ENCODE results near the gene DAGLA. TPM values are rescaled to one million over a fixed set of nuclear protein-coding genes. Genes with fewer than 3 reads are reported as not detected.

Gene DAGLA
- total RNA-seq, 4 donors from 2014 or later: 1.1 to 5.4 (median 3.0) TPM

DNA sequence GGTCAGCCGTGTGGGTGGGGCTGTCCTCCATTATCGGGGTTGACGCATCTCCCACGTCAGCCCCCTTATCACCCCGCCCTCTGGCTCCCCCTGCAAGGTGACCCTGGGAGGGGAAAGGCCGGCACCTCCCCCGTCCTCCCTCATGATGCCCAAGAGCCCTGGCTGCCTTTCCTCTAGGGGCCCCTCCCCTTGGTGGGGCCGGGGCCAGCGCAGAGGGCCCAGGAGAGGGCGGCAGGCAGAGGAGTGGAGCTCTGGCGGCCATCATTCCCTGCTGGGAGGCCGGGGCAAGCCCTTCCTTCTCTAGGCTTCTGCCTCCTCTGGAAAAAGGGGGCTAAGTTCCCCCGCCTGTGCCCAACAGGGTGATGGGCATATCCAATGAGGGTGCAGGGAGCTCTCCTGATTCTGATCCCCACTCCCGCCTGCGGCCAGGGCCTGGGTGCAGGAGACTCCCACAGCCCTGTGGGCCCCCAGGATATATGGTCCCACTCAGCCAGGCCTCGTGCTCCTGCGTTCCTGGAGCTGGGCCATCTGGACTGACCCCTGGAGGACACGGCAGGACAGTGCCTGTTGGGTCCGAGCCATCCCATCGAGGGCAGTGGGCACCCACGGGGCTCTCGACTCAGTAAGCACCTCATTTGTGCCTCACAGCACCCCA, 84.5 kb downstream of the DAGLA start:
- WGBS, 2 donors: 33 to 57% methylated on average over 4 to 16 of the region's 22 CpGs
- TF ChIP-seq, protein P1, sequence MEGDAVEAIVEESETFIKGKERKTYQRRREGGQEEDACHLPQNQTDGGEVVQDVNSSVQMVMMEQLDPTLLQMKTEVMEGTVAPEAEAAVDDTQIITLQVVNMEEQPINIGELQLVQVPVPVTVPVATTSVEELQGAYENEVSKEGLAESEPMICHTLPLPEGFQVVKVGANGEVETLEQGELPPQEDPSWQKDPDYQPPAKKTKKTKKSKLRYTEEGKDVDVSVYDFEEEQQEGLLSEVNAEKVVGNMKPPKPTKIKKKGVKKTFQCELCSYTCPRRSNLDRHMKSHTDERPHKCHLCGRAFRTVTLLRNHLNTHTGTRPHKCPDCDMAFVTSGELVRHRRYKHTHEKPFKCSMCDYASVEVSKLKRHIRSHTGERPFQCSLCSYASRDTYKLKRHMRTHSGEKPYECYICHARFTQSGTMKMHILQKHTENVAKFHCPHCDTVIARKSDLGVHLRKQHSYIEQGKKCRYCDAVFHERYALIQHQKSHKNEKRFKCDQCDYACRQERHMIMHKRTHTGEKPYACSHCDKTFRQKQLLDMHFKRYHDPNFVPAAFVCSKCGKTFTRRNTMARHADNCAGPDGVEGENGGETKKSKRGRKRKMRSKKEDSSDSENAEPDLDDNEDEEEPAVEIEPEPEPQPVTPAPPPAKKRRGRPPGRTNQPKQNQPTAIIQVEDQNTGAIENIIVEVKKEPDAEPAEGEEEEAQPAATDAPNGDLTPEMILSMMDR (IDR thresholded peaks at IDR 0.05): no peak
- TF ChIP-seq EP300 (IDR thresholded peaks at IDR 0.05): no peak
- TF ChIP-seq POLR2A (IDR thresholded peaks at IDR 0.05): no peak
- no peak overlapping the region for H3K4me3 ChIP-seq
- H3K27me3 ChIP-seq: no peaks in the 10 kb centered on the region
- H3K4me1 ChIP-seq: peaks cover 0 to 14% (median 0%) of the 10 kb centered on the region in 4 donors
- H3K27ac ChIP-seq: no peak overlapping the region
- H3K36me3 ChIP-seq: no peaks in the 10 kb centered on the region
- H3K9me3 ChIP-seq: no peaks in the 10 kb centered on the region
- no peak for DNase-seq (ENCODE audit: low spot score in 2 of 2)

DNA sequence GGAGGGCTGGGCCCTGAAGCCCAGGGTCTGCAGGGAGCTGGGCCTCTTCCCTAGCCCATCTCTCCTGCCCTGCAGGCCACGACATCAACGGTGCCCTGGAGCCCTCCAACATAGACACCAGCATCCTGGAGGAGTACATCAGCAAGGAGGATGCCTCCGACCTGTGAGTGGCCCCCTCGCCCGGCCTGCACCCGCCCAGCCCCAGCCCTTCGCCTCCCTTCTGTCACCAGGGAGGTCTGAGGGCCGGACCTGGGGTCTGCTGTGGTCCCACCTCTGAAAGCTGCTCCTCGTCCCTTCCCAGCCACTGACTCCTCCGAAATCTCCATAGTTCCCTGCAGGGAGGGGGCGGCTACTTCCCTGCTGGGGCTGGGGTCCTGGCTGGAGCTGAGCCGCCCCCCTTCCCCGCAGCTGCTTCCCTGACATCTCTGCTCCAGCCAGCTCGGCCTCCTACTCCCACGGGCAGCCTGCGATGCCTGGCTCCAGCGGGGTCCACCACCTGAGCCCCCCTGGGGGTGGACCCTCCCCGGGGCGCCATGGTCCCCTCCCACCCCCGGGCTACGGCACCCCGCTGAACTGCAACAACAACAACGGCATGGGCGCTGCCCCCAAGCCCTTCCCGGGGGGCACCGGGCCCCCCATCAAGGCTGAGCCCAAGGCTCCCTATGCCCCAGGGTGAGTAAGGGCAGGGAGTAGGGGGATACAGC, 85.5 kb downstream of the DAGLA start:
- DNase-seq (ENCODE audit: low spot score in 2 of 2): no peak
- no peak for TF ChIP-seq EP300 (IDR thresholded peaks at IDR 0.05)
- TF ChIP-seq, protein P1 (IDR thresholded peaks at IDR 0.05): no peak
- TF ChIP-seq POLR2A (IDR thresholded peaks at IDR 0.05): no peak
- H3K4me3 ChIP-seq: no peak overlapping the region
- no peaks in the 10 kb centered on the region for H3K27me3 ChIP-seq
- H3K9me3 ChIP-seq: no peaks in the 10 kb centered on the region
- no peaks in the 10 kb centered on the region for H3K36me3 ChIP-seq
- H3K27ac ChIP-seq: no peak overlapping the region
- 78 to 80% methylated on average over 15 to 19 of the region's 26 CpGs for WGBS, 2 donors
- H3K4me1 ChIP-seq: peaks cover 0 to 14% (median 0%) of the 10 kb centered on the region in 4 donors

DNA sequence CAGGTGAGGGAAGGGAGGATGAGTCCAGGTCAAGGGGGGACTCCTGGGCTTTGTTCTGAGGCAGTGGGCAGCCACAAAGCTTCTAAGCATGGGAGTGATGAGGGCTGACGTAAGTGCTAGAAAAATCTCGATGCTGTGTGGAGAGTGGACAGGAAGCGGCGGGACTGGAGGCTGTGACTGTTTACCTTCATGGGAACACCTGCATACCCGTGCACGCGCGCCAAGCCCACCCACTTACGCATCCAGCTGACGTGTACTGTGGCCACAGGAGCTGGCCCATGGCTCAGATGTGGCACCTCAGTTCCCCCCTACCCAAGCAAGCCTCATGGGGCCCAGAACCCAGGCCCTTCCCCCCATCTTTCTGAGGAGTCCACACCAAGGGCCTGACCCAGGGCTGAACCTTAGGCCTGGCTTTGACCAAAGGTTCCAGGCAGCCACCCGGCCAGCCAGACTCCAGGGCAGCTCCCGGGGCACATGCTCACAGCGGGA, 86.2 kb downstream of the DAGLA start:
- TF ChIP-seq, protein P1 (IDR thresholded peaks at IDR 0.05): no peak
- TF ChIP-seq POLR2A (IDR thresholded peaks at IDR 0.05): no peak
- TF ChIP-seq EP300 (IDR thresholded peaks at IDR 0.05): no peak
- no peak for DNase-seq (ENCODE audit: low spot score in 2 of 2)
- H3K27ac ChIP-seq: no peak overlapping the region
- H3K27me3 ChIP-seq: no peaks in the 10 kb centered on the region
- WGBS, 2 donors: 80 to 81% methylated on average over 13 of the region's 13 CpGs
- no peaks in the 10 kb centered on the region for H3K36me3 ChIP-seq
- H3K9me3 ChIP-seq: no peaks in the 10 kb centered on the region
- H3K4me3 ChIP-seq: no peak overlapping the region
- peaks cover 0 to 14% (median 0%) of the 10 kb centered on the region in 4 donors for H3K4me1 ChIP-seq

DNA sequence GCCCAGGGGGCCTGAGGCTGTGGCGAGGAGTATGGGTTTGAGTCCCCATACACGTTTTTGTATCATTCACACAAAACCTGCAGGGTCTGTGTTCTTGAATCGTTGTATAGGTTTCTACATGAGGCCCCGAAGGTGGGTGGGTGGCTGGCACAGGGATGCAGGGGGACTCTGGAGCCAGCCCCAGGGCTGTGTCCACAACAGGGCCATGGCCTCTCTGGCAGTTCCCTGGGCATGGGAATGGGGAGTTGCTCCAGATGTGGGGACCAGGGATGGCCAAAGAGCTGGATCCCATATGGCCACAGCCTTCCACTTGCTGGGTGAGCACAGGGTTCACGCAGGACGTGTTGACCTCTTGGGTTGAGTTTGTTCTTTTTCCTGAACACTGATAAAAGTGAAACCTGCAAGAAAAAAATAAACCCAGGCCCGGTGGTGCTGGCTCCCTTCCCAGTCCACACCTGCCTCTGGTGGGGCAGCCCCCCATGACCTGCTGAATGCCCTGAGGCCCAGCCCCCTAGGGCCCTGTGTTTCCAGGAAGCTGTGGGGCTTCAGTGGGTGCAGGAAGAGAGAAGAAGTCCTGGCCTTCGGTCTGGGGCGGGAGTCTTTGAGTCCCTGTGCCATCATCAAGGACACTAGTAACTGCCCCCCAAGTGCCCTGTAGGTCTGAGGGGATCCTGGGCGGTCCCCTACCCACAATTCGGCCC, 88.3 kb downstream of the DAGLA start:
- 79% methylated on average over 10 to 11 of the region's 11 CpGs for WGBS, 2 donors
- no peak for TF ChIP-seq EP300 (IDR thresholded peaks at IDR 0.05)
- no peak for TF ChIP-seq POLR2A (IDR thresholded peaks at IDR 0.05)
- TF ChIP-seq, protein P1 (IDR thresholded peaks at IDR 0.05): no peak
- no peak overlapping the region for H3K27ac ChIP-seq

More for the DNA sequence above, 88.3 kb downstream of the DAGLA start:
- Histone ChIP-seq H3K36me3 (no peaks in the 10 kb centered on the region), H3K4me3 (no peak overlapping the region), H3K4me1 (peaks cover 0 to 14% (median 0%) of the 10 kb centered on the region in 4 donors), H3K9me3 (no peaks in the 10 kb centered on the region), H3K27me3 (no peaks in the 10 kb centered on the region)
- DNase-seq (ENCODE audit: low spot score in 2 of 2): no peak

All from tibial nerve (tissue), 4 donors.